ENCODE measurements around the gene ARPC4.

ARPC4 gene

DNA sequence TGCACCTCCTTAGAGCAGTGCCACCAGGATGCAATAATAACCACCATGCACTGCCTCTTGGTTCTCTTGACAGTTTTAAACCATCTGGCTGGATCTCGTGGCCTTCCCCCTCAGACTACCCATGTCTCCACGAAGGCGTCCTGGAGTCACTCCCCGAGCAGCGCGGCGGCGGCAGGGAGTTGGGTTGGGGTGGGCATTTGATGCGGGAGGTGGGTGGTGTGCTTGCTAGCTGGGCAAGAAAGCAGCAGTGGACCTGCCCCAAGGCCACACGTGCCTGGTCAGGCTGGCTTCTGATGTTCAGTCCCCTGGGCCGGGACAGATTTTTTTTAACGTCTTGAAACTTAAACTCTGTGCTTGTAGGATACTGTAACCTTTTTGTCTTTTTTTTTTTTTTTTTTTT is 13.3 kb downstream of the ARPC4 start:
- no peak overlapping the region for H3K27ac ChIP-seq (ENCODE audit: low read depth, low read length)
- H3K4me1 ChIP-seq (ENCODE audit: control insufficient read depth in 1 of 2, insufficient read depth in 2 of 2, low read length in 2 of 2): peaks cover 34 to 48% of the 10 kb centered on the region in 2 donors
- H3K4me3 ChIP-seq (ENCODE audit: low read depth in 1 of 2, low read length in 2 of 2): no peak overlapping the region
- H3K27me3 ChIP-seq (ENCODE audit: control insufficient read depth in 1 of 2, insufficient read depth in 2 of 2, low read length in 2 of 2): no peaks in the 10 kb centered on the region
- peaks cover 34 to 57% of the 10 kb centered on the region in 2 donors for H3K36me3 ChIP-seq (ENCODE audit: control insufficient read depth in 1 of 2, insufficient read depth in 2 of 2, low read length in 2 of 2)
- no peaks in the 10 kb centered on the region for H3K9me3 ChIP-seq (ENCODE audit: control insufficient read depth in 1 of 2, low read length in 2 of 2)
- no peak overlapping the region for H3K9ac ChIP-seq (ENCODE audit: low read depth in 1 of 2, low read length in 2 of 2)

DNA sequence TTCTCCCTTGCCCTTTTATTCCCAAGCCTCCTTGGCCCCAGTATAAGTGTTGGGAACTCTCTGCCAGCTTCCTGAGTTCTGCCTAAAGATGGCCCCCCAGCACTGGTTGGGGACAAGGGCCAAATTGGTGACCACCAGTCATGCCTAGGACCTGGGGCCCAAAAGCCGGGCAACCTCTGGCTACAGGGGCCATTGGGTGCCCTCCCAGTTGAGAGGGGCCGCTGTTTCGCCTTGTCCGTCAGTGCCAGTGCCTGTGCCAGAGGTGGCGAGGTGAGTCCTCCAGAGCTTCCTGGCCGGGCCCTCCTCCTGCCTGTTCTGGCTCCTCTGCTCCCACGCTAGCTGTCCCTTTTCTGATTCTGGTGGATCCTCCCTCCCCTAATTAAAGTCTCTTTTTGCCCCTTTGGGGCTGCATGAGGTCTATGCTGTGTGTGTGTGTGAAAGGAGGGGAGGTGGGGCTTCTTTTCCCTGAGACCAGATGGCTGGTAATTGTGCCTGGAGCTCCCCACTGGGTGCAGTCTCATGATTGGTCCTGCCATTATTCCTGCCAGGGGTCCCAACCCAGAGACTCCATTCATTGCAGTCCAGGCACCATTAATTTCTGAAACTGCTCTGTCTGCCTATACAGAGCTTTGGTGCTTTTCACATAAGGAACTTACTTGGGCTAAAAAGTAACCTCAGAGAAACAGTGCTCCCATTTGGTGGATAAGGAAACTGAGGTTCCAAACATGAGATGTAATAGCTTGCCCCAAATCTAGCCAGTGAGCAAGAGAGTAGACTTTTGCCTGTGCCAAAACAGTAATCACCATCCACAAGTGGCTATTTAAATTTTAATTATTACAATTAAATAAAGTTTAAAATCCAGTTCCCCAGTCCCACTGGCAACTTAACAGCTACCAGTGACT is 14.1 kb downstream of the ARPC4 start:
- no peak overlapping the region for H3K9ac ChIP-seq (ENCODE audit: low read depth in 1 of 2, low read length in 2 of 2)
- no peaks in the 10 kb centered on the region for H3K27me3 ChIP-seq (ENCODE audit: control insufficient read depth in 1 of 2, insufficient read depth in 2 of 2, low read length in 2 of 2)
- H3K9me3 ChIP-seq (ENCODE audit: control insufficient read depth in 1 of 2, low read length in 2 of 2): no peaks in the 10 kb centered on the region
- H3K4me3 ChIP-seq (ENCODE audit: low read depth in 1 of 2, low read length in 2 of 2): no peak overlapping the region
- no peak overlapping the region for H3K27ac ChIP-seq (ENCODE audit: low read depth, low read length)
- H3K4me1 ChIP-seq (ENCODE audit: control insufficient read depth in 1 of 2, insufficient read depth in 2 of 2, low read length in 2 of 2): peaks cover 34 to 48% of the 10 kb centered on the region in 2 donors
- H3K36me3 ChIP-seq (ENCODE audit: control insufficient read depth in 1 of 2, insufficient read depth in 2 of 2, low read length in 2 of 2): peaks cover 28 to 49% of the 10 kb centered on the region in 2 donors

- H3K9ac ChIP-seq (ENCODE audit: low read depth in 1 of 2, low read length in 2 of 2): no peak overlapping the region
- H3K4me1 ChIP-seq (ENCODE audit: control insufficient read depth in 1 of 2, insufficient read depth in 2 of 2, low read length in 2 of 2): peaks cover 34 to 48% of the 10 kb centered on the region in 2 donors
- no peak overlapping the region for H3K27ac ChIP-seq (ENCODE audit: low read depth, low read length)
- H3K36me3 ChIP-seq (ENCODE audit: control insufficient read depth in 1 of 2, insufficient read depth in 2 of 2, low read length in 2 of 2): peaks cover 28 to 45% of the 10 kb centered on the region in 2 donors
- H3K27me3 ChIP-seq (ENCODE audit: control insufficient read depth in 1 of 2, insufficient read depth in 2 of 2, low read length in 2 of 2): no peaks in the 10 kb centered on the region
- H3K4me3 ChIP-seq (ENCODE audit: low read depth in 1 of 2, low read length in 2 of 2): no peak overlapping the region
- H3K9me3 ChIP-seq (ENCODE audit: control insufficient read depth in 1 of 2, low read length in 2 of 2): no peaks in the 10 kb centered on the region
These were observed 15.1 kb downstream of the ARPC4 start for GRCh38 chr3:9807981-9808344.

GRCh38 chr3:9808345-9809037 is 15.6 kb downstream of the ARPC4 start:
- H3K9me3 ChIP-seq (ENCODE audit: control insufficient read depth in 1 of 2, low read length in 2 of 2): no peaks in the 10 kb centered on the region
- H3K27ac ChIP-seq (ENCODE audit: low read depth, low read length): peak overlapping the region; percentile 96
- H3K4me1 ChIP-seq (ENCODE audit: control insufficient read depth in 1 of 2, insufficient read depth in 2 of 2, low read length in 2 of 2): peaks cover 30 to 42% of the 10 kb centered on the region in 2 donors
- peak overlapping the region in 1 of 2 donors; percentile 71 for H3K9ac ChIP-seq (ENCODE audit: low read depth in 1 of 2, low read length in 2 of 2)
- no peaks in the 10 kb centered on the region for H3K27me3 ChIP-seq (ENCODE audit: control insufficient read depth in 1 of 2, insufficient read depth in 2 of 2, low read length in 2 of 2)
- peaks cover 23 to 40% of the 10 kb centered on the region in 2 donors for H3K36me3 ChIP-seq (ENCODE audit: control insufficient read depth in 1 of 2, insufficient read depth in 2 of 2, low read length in 2 of 2)
- peak overlapping the region in 1 of 2 donors; percentile 79 for H3K4me3 ChIP-seq (ENCODE audit: low read depth in 1 of 2, low read length in 2 of 2)

DNA sequence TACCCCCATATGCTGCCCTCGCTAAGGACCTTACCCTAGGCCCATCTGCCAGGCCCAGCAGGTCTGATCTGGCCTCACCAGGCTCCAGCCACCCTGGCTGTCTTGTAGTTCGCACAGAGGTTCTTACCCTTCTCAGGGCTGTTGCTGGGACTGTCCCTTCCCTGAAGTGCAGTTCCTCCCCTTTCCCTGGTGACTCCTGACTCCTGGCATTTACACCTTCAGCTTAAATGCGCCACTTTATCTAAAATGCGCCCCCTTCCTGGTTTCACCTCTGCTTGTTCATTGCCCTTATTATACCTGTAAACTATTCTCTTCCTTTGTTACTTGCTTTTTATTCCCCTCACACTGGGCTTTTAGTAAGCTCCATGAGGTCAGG is 16.3 kb downstream of the ARPC4 start:
- Histone ChIP-seq H3K4me1 (ENCODE audit: control insufficient read depth in 1 of 2, insufficient read depth in 2 of 2, low read length in 2 of 2) (peaks cover 23 to 35% of the 10 kb centered on the region in 2 donors), H3K9ac (ENCODE audit: low read depth in 1 of 2, low read length in 2 of 2) (peak overlapping the region; percentile 70 to 71), H3K4me3 (ENCODE audit: low read depth in 1 of 2, low read length in 2 of 2) (peak overlapping the region; percentile 78 to 79), H3K27ac (ENCODE audit: low read depth, low read length) (peak overlapping the region; percentile 96), H3K36me3 (ENCODE audit: control insufficient read depth in 1 of 2, insufficient read depth in 2 of 2, low read length in 2 of 2) (peaks cover 16 to 33% of the 10 kb centered on the region in 2 donors), H3K27me3 (ENCODE audit: control insufficient read depth in 1 of 2, insufficient read depth in 2 of 2, low read length in 2 of 2) (no peaks in the 10 kb centered on the region), H3K9me3 (ENCODE audit: control insufficient read depth in 1 of 2, low read length in 2 of 2) (no peaks in the 10 kb centered on the region)

- Histone ChIP-seq H3K9ac (ENCODE audit: low read depth in 1 of 2, low read length in 2 of 2) (peak within 1 kb of the TSS; percentile 70 to 71), H3K27me3 (ENCODE audit: control insufficient read depth in 1 of 2, insufficient read depth in 2 of 2, low read length in 2 of 2) (no peaks in the 10 kb centered on the region), H3K4me3 (ENCODE audit: low read depth in 1 of 2, low read length in 2 of 2) (peak within 1 kb of the TSS; percentile 78 to 79), H3K9me3 (ENCODE audit: control insufficient read depth in 1 of 2, low read length in 2 of 2) (no peaks in the 10 kb centered on the region), H3K36me3 (ENCODE audit: control insufficient read depth in 1 of 2, insufficient read depth in 2 of 2, low read length in 2 of 2) (peaks cover 10 to 27% of the 10 kb centered on the region in 2 donors), H3K27ac (ENCODE audit: low read depth, low read length) (peak within 1 kb of the TSS; percentile 96), H3K4me1 (ENCODE audit: control insufficient read depth in 1 of 2, insufficient read depth in 2 of 2, low read length in 2 of 2) (peaks cover 18 to 29% of the 10 kb centered on the region in 2 donors)
These were observed 16.9 kb downstream of the ARPC4 start, which contains the start of gene TTLL3 for GRCh38 chr3:9809615-9810432. Gene TTLL3, plus strand, starts transcription at chr3:9810262. Its CDS starts 400 bp downstream, at chr3:9810662.

GRCh38 chr3:9810433-9810770 is 17.5 kb downstream of the ARPC4 start:
- Histone ChIP-seq H3K9ac (ENCODE audit: low read depth in 1 of 2, low read length in 2 of 2) (peak overlapping the region; percentile 70 to 71), H3K27me3 (ENCODE audit: control insufficient read depth in 1 of 2, insufficient read depth in 2 of 2, low read length in 2 of 2) (no peaks in the 10 kb centered on the region), H3K4me3 (ENCODE audit: low read depth in 1 of 2, low read length in 2 of 2) (peak overlapping the region; percentile 78 to 79), H3K36me3 (ENCODE audit: control insufficient read depth in 1 of 2, insufficient read depth in 2 of 2, low read length in 2 of 2) (peaks cover 6 to 22% of the 10 kb centered on the region in 2 donors), H3K9me3 (ENCODE audit: control insufficient read depth in 1 of 2, low read length in 2 of 2) (no peaks in the 10 kb centered on the region), H3K4me1 (ENCODE audit: control insufficient read depth in 1 of 2, insufficient read depth in 2 of 2, low read length in 2 of 2) (peaks cover 18 to 23% of the 10 kb centered on the region in 2 donors), H3K27ac (ENCODE audit: low read depth, low read length) (no peak overlapping the region)

- Histone ChIP-seq H3K4me3 (ENCODE audit: low read depth in 1 of 2, low read length in 2 of 2) (peak overlapping the region; percentile 78 to 79), H3K4me1 (ENCODE audit: control insufficient read depth in 1 of 2, insufficient read depth in 2 of 2, low read length in 2 of 2) (peaks cover 18 to 23% of the 10 kb centered on the region in 2 donors), H3K27ac (ENCODE audit: low read depth, low read length) (no peak overlapping the region), H3K9me3 (ENCODE audit: control insufficient read depth in 1 of 2, low read length in 2 of 2) (no peaks in the 10 kb centered on the region), H3K27me3 (ENCODE audit: control insufficient read depth in 1 of 2, insufficient read depth in 2 of 2, low read length in 2 of 2) (no peaks in the 10 kb centered on the region), H3K36me3 (ENCODE audit: control insufficient read depth in 1 of 2, insufficient read depth in 2 of 2, low read length in 2 of 2) (peaks cover 2 to 18% of the 10 kb centered on the region in 2 donors), H3K9ac (ENCODE audit: low read depth in 1 of 2, low read length in 2 of 2) (peak overlapping the region in 1 of 2 donors; percentile 71)
These were observed 18.0 kb downstream of the ARPC4 start for GRCh38 chr3:9810846-9811245.

GRCh38 chr3:9812870-9813483 is 20.1 kb downstream of the ARPC4 start:
- Histone ChIP-seq H3K9me3 (ENCODE audit: control insufficient read depth in 1 of 2, low read length in 2 of 2) (no peaks in the 10 kb centered on the region), H3K27me3 (ENCODE audit: control insufficient read depth in 1 of 2, insufficient read depth in 2 of 2, low read length in 2 of 2) (no peaks in the 10 kb centered on the region), H3K4me1 (ENCODE audit: control insufficient read depth in 1 of 2, insufficient read depth in 2 of 2, low read length in 2 of 2) (peaks cover 18 to 23% of the 10 kb centered on the region in 2 donors), H3K27ac (ENCODE audit: low read depth, low read length) (no peak overlapping the region), H3K4me3 (ENCODE audit: low read depth in 1 of 2, low read length in 2 of 2) (no peak overlapping the region), H3K36me3 (ENCODE audit: control insufficient read depth in 1 of 2, insufficient read depth in 2 of 2, low read length in 2 of 2) (peaks cover 0 to 5% of the 10 kb centered on the region in 2 donors), H3K9ac (ENCODE audit: low read depth in 1 of 2, low read length in 2 of 2) (no peak overlapping the region)

Data from duodenal mucosa (tissue), 2 donors.